Measurements from ENCODE around the gene RMRP.

Gene RMRP

DNA sequence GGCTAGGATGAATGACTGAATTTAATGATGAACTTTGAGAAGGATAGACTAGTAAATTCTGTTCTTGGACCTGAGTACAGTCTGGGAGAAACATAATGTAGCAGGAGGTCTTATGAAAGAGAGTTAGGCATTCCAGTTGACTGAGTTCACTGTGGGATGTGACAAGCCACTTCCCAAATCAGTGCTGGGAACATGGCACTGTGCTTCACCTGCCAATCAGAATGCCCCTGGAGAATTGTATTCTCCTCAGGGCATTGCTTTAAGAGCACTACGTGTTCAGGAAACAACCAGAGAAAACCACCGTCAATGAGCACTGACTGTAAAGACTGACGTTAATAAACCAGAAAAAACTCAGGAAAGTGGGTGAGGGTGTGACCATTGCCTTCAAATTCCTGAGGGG lies 1.5 kb upstream of the RMRP start:
- TF ChIP-seq SIN3A (IDR thresholded peaks at IDR 0.05; ENCODE audit: borderline replicate concordance, insufficient read depth, low read length) (no peak), POLR2AphosphoS5 (IDR thresholded peaks at IDR 0.05; ENCODE audit: low read depth, low read length) (no peak), TAF1 (IDR thresholded peaks at IDR 0.05; ENCODE audit: borderline replicate concordance, insufficient read depth, low read length) (no peak), FOXP2 (optimal IDR thresholded peaks at IDR 0.05; ENCODE audit: borderline replicate concordance, extremely low read depth, extremely low read length, insufficient read depth) (no peak)
- TF ChIP-seq, protein P1, sequence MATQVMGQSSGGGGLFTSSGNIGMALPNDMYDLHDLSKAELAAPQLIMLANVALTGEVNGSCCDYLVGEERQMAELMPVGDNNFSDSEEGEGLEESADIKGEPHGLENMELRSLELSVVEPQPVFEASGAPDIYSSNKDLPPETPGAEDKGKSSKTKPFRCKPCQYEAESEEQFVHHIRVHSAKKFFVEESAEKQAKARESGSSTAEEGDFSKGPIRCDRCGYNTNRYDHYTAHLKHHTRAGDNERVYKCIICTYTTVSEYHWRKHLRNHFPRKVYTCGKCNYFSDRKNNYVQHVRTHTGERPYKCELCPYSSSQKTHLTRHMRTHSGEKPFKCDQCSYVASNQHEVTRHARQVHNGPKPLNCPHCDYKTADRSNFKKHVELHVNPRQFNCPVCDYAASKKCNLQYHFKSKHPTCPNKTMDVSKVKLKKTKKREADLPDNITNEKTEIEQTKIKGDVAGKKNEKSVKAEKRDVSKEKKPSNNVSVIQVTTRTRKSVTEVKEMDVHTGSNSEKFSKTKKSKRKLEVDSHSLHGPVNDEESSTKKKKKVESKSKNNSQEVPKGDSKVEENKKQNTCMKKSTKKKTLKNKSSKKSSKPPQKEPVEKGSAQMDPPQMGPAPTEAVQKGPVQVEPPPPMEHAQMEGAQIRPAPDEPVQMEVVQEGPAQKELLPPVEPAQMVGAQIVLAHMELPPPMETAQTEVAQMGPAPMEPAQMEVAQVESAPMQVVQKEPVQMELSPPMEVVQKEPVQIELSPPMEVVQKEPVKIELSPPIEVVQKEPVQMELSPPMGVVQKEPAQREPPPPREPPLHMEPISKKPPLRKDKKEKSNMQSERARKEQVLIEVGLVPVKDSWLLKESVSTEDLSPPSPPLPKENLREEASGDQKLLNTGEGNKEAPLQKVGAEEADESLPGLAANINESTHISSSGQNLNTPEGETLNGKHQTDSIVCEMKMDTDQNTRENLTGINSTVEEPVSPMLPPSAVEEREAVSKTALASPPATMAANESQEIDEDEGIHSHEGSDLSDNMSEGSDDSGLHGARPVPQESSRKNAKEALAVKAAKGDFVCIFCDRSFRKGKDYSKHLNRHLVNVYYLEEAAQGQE (IDR thresholded peaks at IDR 0.05; ENCODE audit: insufficient read depth in 1 of 2, low read depth in 2 of 2, low read length in 2 of 2), result no peak

- TF ChIP-seq FOXP2 (optimal IDR thresholded peaks at IDR 0.05; ENCODE audit: borderline replicate concordance, extremely low read depth, extremely low read length, insufficient read depth) (no peak), POLR2AphosphoS5 (IDR thresholded peaks at IDR 0.05; ENCODE audit: low read depth, low read length) (no peak), TAF1 (IDR thresholded peaks at IDR 0.05; ENCODE audit: borderline replicate concordance, insufficient read depth, low read length) (no peak), SIN3A (IDR thresholded peaks at IDR 0.05; ENCODE audit: borderline replicate concordance, insufficient read depth, low read length) (no peak)
- TF ChIP-seq, protein P1 (IDR thresholded peaks at IDR 0.05; ENCODE audit: insufficient read depth in 1 of 2, low read depth in 2 of 2, low read length in 2 of 2), result no peak
Observed at GRCh38 chr9:35658968-35659220, 1.1 kb upstream of the RMRP start.

DNA sequence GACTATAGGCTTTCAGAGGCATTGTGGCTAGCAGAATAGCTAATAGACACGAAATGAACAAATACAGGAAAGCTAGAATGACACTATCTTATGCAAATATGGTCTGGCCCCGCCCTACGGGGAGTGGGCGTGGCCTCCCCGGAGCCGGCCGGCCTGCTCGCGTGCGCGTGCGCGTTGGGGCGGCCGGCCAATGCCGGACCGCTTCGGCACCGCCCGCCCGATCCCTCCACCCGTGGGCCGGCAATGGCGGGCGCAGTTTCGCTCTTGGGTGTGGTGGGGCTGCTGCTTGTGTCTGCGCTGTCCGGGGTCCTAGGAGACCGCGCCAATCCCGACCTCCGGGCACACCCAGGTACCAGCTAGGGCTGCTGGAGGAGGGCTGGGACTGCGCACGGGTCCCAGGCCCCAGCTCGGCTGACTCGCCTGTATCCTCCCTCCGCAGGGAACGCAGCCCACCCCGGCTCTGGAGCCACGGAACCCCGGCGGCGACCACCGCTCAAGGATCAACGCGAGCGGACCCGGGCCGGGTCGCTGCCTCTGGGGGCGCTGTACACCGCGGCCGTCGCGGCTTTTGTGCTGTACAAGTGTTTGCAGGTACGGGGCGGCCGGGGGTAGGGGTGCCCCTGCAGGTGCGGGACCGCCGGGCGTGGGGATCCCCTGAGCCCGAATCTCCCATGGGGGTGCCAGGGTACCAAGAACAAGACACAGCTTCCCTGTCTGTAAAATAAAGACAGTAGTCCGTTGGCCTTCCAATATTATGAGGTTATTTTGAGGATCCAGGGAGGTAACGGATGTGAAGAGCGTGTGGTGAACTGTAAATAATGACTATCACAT lies 533 bp upstream of the RMRP start, which contains the start of gene CCDC107:
CCDC107 (plus strand) TSS at position 156 of the 831 bp plus-strand sequence; CDS start at position 244, 88 bp downstream.
- TF ChIP-seq SIN3A (IDR thresholded peaks at IDR 0.05; ENCODE audit: borderline replicate concordance, insufficient read depth, low read length) (no peak), TAF1 (IDR thresholded peaks at IDR 0.05; ENCODE audit: borderline replicate concordance, insufficient read depth, low read length) (peak; percentile 79; the same call in 1 of the 2 replicates), POLR2AphosphoS5 (IDR thresholded peaks at IDR 0.05; ENCODE audit: low read depth, low read length) (peak; percentile 79), FOXP2 (optimal IDR thresholded peaks at IDR 0.05; ENCODE audit: borderline replicate concordance, extremely low read depth, extremely low read length, insufficient read depth) (peak; percentile 60)
- TF ChIP-seq, protein P1 (IDR thresholded peaks at IDR 0.05; ENCODE audit: insufficient read depth in 1 of 2, low read depth in 2 of 2, low read length in 2 of 2), result peak in 1 of 2 experiments; percentile 63; a peak in 2 of 4 replicates

DNA sequence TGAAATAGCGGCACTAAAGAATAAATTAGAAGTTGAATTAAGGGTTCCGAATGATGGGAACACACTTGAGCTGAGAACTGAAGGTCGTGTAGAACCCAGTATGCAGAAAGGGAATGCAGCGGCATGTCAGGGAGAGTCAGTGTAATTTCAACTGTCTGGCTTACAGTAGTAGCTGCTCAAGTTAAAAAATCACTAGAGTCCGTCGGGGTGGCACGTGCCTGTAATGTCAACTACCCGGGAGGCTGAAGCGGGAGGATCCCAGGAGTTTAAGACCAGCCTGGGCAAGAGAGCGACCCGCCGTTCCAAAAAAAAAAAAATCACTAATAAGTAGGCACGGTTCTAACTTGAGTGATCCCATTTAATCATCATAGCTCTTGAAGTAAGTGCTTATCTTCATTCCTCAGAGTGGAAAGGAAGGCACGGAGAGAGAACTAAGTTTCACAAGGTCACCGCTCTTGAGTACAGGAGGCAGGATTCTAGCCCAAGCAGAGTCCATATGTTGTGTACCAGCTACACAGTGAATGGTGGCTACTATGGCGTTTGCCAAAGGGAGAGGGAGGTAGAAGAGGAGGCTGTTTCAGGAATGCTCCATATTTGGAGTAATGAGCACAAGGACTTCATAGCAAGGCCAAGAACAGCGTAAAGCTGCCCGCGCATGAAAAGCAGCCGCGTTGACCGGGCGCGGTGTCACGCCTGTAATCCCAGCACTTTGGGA lies 831 bp downstream of the RMRP start:
- TF ChIP-seq, protein P1 (IDR thresholded peaks at IDR 0.05; ENCODE audit: insufficient read depth in 1 of 2, low read depth in 2 of 2, low read length in 2 of 2), result no peak
- no peak for TF ChIP-seq POLR2AphosphoS5 (IDR thresholded peaks at IDR 0.05; ENCODE audit: low read depth, low read length)
- no peak for TF ChIP-seq FOXP2 (optimal IDR thresholded peaks at IDR 0.05; ENCODE audit: borderline replicate concordance, extremely low read depth, extremely low read length, insufficient read depth)
- TF ChIP-seq TAF1 (IDR thresholded peaks at IDR 0.05; ENCODE audit: borderline replicate concordance, insufficient read depth, low read length), result no peak
- no peak for TF ChIP-seq SIN3A (IDR thresholded peaks at IDR 0.05; ENCODE audit: borderline replicate concordance, insufficient read depth, low read length)

Measured in PFSK-1 (cell line).